Measurements from ENCODE around the gene EIF1AX. TPM values are rescaled to one million over a fixed set of nuclear protein-coding genes. Genes with fewer than 3 reads are reported as not detected.
"Not testable (repeated sequence)": the region's sequence is repeated elsewhere in the genome, so short reads cannot be mapped to it uniquely, and the experiment has no call there.

The EIF1AX gene
- 10 to 100 TPM; 45.1 to 84.1 TPM for total RNA-seq

- peak; percentile 98 for ATAC-seq
- H3K9me3 Mint-ChIP-seq = no peaks in the 10 kb centered on the region
- peak; percentile 91 to 94 for DNase-seq (ENCODE audit: low spot score in 2 of 2)
- peaks cover 15 to 20% of the 10 kb centered on the region in 2 donors for H3K36me3 Mint-ChIP-seq
- H3K27ac Mint-ChIP-seq = peak within 1 kb of the TSS; percentile 89 to 95
Measured at GRCh38 chrX:20141281-20142220, at the start of gene EIF1AX. Gene EIF1AX (minus strand): TSS chrX:20141838. CDS start chrX:20141640, 198 bp downstream.

DNA sequence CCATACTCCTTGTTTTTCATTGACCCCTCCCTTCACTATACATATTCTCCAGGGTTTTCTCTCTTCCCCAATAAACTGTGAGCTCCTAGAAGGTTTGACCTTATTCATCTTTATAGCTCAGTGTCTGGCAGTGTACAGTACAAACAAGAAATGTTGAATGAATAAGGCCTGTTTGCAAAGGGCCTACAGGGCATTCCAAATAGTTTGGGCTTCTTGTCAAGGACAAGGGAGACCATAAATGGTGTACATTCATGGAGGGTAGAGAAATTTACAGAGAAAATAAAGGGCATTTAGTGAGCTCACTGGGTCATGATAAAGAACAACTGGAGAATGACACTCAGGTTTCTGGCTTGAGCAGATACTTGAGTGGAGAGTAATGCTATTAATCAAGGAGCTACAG lies 47.5 kb upstream of the EIF1AX start:
- H3K27ac Mint-ChIP-seq = no peak overlapping the region
- no peaks in the 10 kb centered on the region for H3K9me3 Mint-ChIP-seq
- H3K36me3 Mint-ChIP-seq = peaks cover 0 to 12% of the 10 kb centered on the region in 2 donors
- DNase-seq (ENCODE audit: low spot score in 2 of 2) (no peak), ATAC-seq (no peak)

- H3K27ac Mint-ChIP-seq = peak overlapping the region; percentile 19 to 91
- H3K9me3 Mint-ChIP-seq = no peaks in the 10 kb centered on the region
- DNase-seq (ENCODE audit: low spot score in 2 of 2) = peak in 1 of 2 donors; percentile 3
- peak; percentile 88 to 94 for ATAC-seq
- H3K36me3 Mint-ChIP-seq = peaks cover 5 to 19% of the 10 kb centered on the region in 2 donors
Measured at GRCh38 chrX:20181598-20182329, 40.1 kb upstream of the EIF1AX start.

- ATAC-seq (no peak), DNase-seq (ENCODE audit: low spot score in 2 of 2) (no peak)
- H3K36me3 Mint-ChIP-seq = peaks cover 5 to 8% of the 10 kb centered on the region in 2 donors
- no peak overlapping the region for H3K27ac Mint-ChIP-seq
- no peaks in the 10 kb centered on the region for H3K9me3 Mint-ChIP-seq
Measured at GRCh38 chrX:20177093-20177492, 35.5 kb upstream of the EIF1AX start.

DNA sequence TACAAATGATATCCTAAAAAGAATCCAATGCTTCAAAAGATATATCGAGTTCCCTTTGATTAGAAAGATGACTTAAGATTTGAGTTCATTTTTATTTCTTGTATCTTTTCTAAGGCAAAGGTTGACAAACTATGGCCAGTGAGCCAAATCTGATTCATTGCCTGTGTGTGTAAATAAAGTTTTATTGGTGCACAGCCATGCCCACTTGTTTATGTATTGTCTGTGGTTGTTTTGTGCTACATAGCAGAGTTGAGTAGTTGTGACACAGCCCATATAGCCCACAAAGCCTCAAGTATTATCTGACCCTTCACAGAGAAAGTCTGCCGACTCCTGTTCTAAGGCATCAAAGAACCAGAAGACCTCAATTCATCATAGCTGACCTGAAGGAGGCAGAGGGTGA lies 32.2 kb upstream of the EIF1AX start:
- DNase-seq (ENCODE audit: low spot score in 2 of 2) (no peak), ATAC-seq (no peak)
- Mint-ChIP-seq H3K9me3 (no peaks in the 10 kb centered on the region), H3K27ac (no peak overlapping the region), H3K36me3 (peaks cover 2% of the 10 kb centered on the region in 2 donors)

- ATAC-seq (no peak), DNase-seq (ENCODE audit: low spot score in 2 of 2) (no peak)
- Mint-ChIP-seq H3K27ac (no peak overlapping the region), H3K9me3 (no peaks in the 10 kb centered on the region), H3K36me3 (peaks cover 0 to under 1% of the 10 kb centered on the region in 2 donors)
Measured at GRCh38 chrX:20173313-20173712, 31.7 kb upstream of the EIF1AX start.

DNA sequence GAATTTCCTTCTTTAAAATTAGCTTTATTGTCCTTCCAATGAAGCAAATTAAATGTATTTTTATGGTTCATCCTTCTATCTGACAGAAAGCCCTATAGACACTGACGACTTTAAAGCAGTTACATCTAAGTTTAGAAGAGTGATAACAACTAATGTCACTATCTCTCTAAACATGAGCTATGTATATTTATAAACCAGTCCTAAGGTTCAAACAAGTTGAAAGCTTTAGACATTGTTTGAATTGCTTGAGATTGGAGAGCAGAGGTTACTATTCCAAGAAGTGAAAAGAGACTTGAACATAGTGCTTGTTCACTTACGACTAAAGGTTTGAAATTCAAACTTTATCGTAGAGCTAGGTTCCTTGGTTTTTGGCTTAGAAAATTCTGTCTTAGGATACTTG lies 30.2 kb upstream of the EIF1AX start:
- Mint-ChIP-seq H3K36me3 (peaks cover 0 to 4% of the 10 kb centered on the region in 2 donors), H3K9me3 (no peaks in the 10 kb centered on the region), H3K27ac (no peak overlapping the region)
- DNase-seq (ENCODE audit: low spot score in 2 of 2) = no peak
- no peak for ATAC-seq

DNA sequence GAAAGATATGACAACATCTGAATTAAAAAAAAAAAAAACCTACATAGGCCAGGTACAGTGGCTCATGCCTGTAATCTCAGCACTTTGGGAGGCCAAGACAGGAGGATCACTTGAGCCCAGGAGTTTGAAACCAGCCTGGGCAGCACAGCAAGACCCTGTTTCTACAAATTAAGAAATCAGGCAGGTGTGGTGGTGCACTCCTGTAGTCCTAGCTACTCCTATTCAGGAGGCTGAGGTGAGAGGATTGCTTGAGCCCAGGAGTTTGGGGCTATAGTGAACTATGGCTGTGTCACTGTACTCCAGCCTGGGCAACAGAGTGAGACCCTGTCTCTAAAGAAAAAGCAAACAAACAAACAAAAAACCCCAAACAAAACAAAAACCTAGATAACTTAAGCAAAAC lies 20.9 kb upstream of the EIF1AX start:
- H3K36me3 Mint-ChIP-seq = peaks cover 5 to 25% of the 10 kb centered on the region in 2 donors
- not testable (repeated sequence) for H3K27ac Mint-ChIP-seq; DNase-seq (ENCODE audit: low spot score in 2 of 2); ATAC-seq; H3K9me3 Mint-ChIP-seq

GRCh38 chrX:20159797-20160385 lies 18.3 kb upstream of the EIF1AX start:
- H3K27ac Mint-ChIP-seq = no peak overlapping the region
- H3K36me3 Mint-ChIP-seq = peaks cover 11 to 36% of the 10 kb centered on the region in 2 donors
- no peak for ATAC-seq

GRCh38 chrX:20151689-20152088 lies 10.1 kb upstream of the EIF1AX start:
- ATAC-seq (no peak), DNase-seq (ENCODE audit: low spot score in 2 of 2) (no peak)
- H3K27ac Mint-ChIP-seq = peak overlapping the region in 1 of 2 donors; percentile 50
- H3K9me3 Mint-ChIP-seq = no peaks in the 10 kb centered on the region
- peaks cover 4 to 9% of the 10 kb centered on the region in 2 donors for H3K36me3 Mint-ChIP-seq

More at GRCh38 chrX:20159797-20160385, 18.3 kb upstream of the EIF1AX start:
- no peaks in the 10 kb centered on the region for H3K9me3 Mint-ChIP-seq
- no peak for DNase-seq (ENCODE audit: low spot score in 2 of 2)

DNA sequence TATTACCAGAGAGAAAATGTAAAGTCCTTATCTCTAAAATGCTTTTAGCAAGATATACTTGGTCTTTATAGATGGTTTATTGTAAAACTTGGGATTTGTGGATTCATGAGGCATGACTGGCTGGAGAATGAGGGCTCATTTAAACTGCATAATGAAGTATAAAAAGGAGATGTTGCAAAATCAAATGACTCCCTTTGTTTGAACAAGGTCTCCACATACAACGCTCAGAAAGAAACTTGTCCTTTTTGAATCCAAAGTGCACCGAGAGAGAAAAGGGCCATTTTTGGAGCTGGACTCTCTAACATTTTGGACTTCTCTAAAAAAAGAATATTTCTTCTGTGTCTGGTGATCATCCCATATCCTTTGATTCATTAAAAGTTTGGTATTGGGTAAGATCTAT lies 7.7 kb upstream of the EIF1AX start:
- no peak overlapping the region for H3K27ac Mint-ChIP-seq
- DNase-seq (ENCODE audit: low spot score in 2 of 2) (no peak), ATAC-seq (no peak)
- H3K9me3 Mint-ChIP-seq = no peaks in the 10 kb centered on the region
- H3K36me3 Mint-ChIP-seq = no peaks in the 10 kb centered on the region

DNA sequence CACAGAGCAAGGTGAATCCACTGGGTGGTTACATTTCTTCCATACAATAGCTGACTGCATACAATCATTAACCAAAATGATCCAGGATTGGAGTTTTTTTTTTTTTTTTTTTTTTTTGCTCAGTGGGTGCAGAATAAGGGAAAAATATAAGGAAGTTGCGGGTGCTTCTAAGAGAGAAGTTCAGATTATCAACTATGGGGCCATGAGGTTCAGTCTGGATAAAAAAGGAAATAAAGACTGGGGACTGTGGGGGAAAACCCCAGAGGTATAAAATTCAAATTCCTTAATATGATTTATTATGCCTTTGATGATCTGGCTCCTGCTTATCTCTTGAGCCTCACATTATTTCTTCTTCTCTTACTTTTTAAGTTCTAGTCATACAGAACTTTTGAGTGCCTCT lies 5.9 kb upstream of the EIF1AX start:
- DNase-seq (ENCODE audit: low spot score in 2 of 2) = no peak
- no peak for ATAC-seq
- no peaks in the 10 kb centered on the region for H3K36me3 Mint-ChIP-seq
- no peaks in the 10 kb centered on the region for H3K9me3 Mint-ChIP-seq
- H3K27ac Mint-ChIP-seq = peak overlapping the region in 1 of 2 donors; percentile 60

- peak overlapping the region; percentile 75 to 82 for H3K27ac Mint-ChIP-seq
- H3K36me3 Mint-ChIP-seq = peaks cover 10 to 15% of the 10 kb centered on the region in 2 donors
Measured at GRCh38 chrX:20144491-20144890, 2.9 kb upstream of the EIF1AX start.

DNA sequence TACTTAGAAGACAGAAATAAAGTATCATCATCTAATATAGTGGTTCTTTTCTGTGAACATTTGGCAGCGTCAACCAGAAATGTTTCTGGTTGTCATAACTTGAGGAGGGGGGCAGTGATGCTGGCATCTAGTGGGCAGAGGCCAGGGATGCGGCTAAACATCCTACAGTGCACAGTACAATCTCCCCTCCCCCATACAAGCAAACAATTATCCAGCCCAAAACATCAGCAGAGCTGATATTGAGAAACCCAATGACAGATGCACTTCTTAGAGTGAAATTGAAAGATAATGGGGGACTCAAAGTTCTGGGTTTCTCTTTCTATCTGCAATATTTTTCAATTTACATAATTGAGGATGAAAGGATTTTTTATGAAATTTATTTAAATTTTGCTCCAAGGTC lies 1.9 kb upstream of the EIF1AX start:
- no peak overlapping the region for H3K27ac Mint-ChIP-seq
- H3K36me3 Mint-ChIP-seq = peaks cover 15 to 19% of the 10 kb centered on the region in 2 donors
- no peak for DNase-seq (ENCODE audit: low spot score in 2 of 2)
- no peaks in the 10 kb centered on the region for H3K9me3 Mint-ChIP-seq
- ATAC-seq = no peak

More at GRCh38 chrX:20144491-20144890, 2.9 kb upstream of the EIF1AX start:
- peak in 1 of 2 donors; percentile 24 for ATAC-seq
- no peaks in the 10 kb centered on the region for H3K9me3 Mint-ChIP-seq
- DNase-seq (ENCODE audit: low spot score in 2 of 2) = peak in 1 of 2 donors; percentile 5

GRCh38 chrX:20143111-20143510 lies 1.5 kb upstream of the EIF1AX start:
- DNase-seq (ENCODE audit: low spot score in 2 of 2) (no peak), ATAC-seq (no peak)
- Mint-ChIP-seq H3K27ac (peak overlapping the region in 1 of 2 donors; percentile 75), H3K9me3 (no peaks in the 10 kb centered on the region), H3K36me3 (peaks cover 15 to 19% of the 10 kb centered on the region in 2 donors)

DNA sequence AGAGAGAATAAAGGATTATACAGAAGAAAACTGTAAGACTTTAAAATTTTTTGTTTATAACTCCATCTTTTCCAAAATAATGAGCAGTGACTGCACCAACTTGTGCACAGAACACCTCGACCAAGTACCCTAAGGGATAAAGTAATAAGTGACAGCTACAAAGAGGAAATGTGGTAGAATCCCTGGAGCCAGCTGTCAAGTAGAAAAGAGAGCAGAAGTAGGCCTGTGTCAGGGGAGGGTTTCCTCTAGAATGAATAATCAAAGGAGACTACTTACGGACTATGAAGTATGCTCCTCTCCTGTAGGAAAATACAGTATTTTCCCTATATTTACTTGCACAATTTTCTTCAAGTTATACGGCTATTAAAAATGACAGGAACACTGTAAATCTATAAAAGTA lies 1.2 kb downstream of the EIF1AX start:
- peak overlapping the region; percentile 89 to 95 for H3K27ac Mint-ChIP-seq
- ATAC-seq (no peak), DNase-seq (ENCODE audit: low spot score in 2 of 2) (no peak)
- peaks cover 15 to 31% of the 10 kb centered on the region in 2 donors for H3K36me3 Mint-ChIP-seq
- H3K9me3 Mint-ChIP-seq = no peaks in the 10 kb centered on the region

DNA sequence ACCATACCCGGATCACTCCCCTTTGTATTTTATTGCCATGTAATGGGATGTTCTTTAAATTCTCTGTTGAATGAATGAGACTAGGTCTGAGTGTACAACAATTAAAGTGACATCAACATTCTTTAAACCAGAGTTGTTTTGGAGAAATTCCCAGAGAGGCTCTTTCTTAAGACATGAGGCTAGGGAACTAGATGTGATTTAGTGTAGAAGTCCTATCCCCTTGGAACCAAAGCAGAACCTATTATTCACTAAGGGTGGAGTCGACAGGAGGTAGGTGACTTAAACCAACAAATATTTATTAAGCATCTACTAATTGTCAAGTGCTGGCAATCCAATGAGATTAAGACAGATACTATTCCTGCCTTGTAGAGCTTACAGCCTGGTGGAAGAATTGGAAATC lies 1.7 kb downstream of the EIF1AX start:
- Mint-ChIP-seq H3K9me3 (no peaks in the 10 kb centered on the region), H3K36me3 (peaks cover 15 to 31% of the 10 kb centered on the region in 2 donors), H3K27ac (peak overlapping the region; percentile 79 to 95)
- DNase-seq (ENCODE audit: low spot score in 2 of 2) (no peak), ATAC-seq (no peak)
